Naive B cell (primary cell): ENCODE results near the gene TMEM204. TPM values are rescaled to one million over a fixed set of nuclear protein-coding genes. Genes with fewer than 3 reads are reported as not detected.

Source experiments
- ATAC-seq, 2 donors: fragments of 150-1000 bp; cut with Tn5 transposase; 2 replicates each; pipeline ENCODE4 v1.10.0; 2021; ENCODE audit warnings: low read depth in 2 of 2, mild to moderate bottlenecking in 2 of 2, moderate library complexity in 2 of 2
- DNase-seq: peaks from one replicate; pipeline ENCODE4 v3.0.0; 2022
- H3K27ac Mint-ChIP-seq, 6 donors: one replicate each; pipeline ENCODE4 v1.8.0; 2020 to 2022; ENCODE audit warnings: mild to moderate bottlenecking in 6 of 6, mixed read lengths in 6 of 6, moderate library complexity in 5 of 6, inconsistent platforms in 2 of 6
- H3K27me3 Mint-ChIP-seq, 3 donors: one replicate each; pipeline ENCODE4 v1.8.0; 2021 to 2022; ENCODE audit warnings: mixed read lengths in 3 of 3, mild to moderate bottlenecking in 1 of 3
- H3K36me3 Mint-ChIP-seq, 2 donors: one replicate each; pipeline ENCODE4 v1.8.0; 2020 to 2022; ENCODE audit warnings: mixed read lengths in 2 of 2, inconsistent platforms in 1 of 2, mild to moderate bottlenecking in 1 of 2
- H3K4me1 Mint-ChIP-seq, 3 donors: one replicate each; pipeline ENCODE4 v1.8.0; 2020 to 2022; ENCODE audit warnings: mixed read lengths in 3 of 3, inconsistent platforms in 1 of 3, mild to moderate bottlenecking in 1 of 3, moderate library complexity in 1 of 3
- H3K4me3 Mint-ChIP-seq, 8 donors: one replicate each; pipeline ENCODE4 v1.8.0; 2020 to 2022; ENCODE audit warnings: mild to moderate bottlenecking in 8 of 8, mixed read lengths in 8 of 8, moderate library complexity in 8 of 8, inconsistent platforms in 2 of 8
- H3K9me3 Mint-ChIP-seq, 7 donors: one replicate each; pipeline ENCODE4 v1.8.0; 2020 to 2022; ENCODE audit warnings: mixed read lengths in 7 of 7, mild to moderate bottlenecking in 5 of 7, inconsistent platforms in 2 of 7, moderate library complexity in 1 of 7
- polyA plus RNA-seq, 6 donors: library from polyadenylated mRNA; unstranded; fragments of 300-500 nt; fragmentation: Illumina TruSeq; gene quantifications; one replicate each; pipeline ENCODE4 v1.2.3, GENCODE V29; 2021; ENCODE audit warnings: low read depth in 6 of 6

The TMEM204 gene
- polyA plus RNA-seq, 6 donors from 2014 or later = 5.2 to 23.9 (median 6.6) TPM

DNA sequence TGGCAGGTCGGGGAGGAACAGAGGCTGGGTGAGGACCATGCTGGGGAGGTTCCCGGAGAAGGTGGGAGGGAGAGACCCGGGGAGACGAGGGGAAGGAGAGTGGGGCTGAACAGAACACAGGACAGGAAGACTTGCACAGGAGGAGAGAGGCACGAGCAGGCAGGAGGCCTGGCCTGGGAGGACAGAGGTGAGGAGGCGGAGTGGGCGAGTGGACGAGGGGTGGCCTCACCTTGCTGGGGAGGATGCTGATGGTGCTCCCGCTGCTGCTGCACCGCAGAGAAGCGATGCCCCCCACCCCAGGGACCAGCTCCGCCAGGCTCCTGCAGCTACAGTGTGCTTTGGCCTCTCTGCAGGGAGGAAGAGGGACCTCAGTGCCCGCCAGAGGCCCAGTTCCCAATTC lies 34.5 kb downstream of the TMEM204 start:
- Mint-ChIP-seq H3K4me3 (no peak overlapping the region), H3K27ac (peak overlapping the region in 2 of 6 donors; percentile 67 to 73), H3K36me3 (no peaks in the 10 kb centered on the region), H3K4me1 (peaks cover 0 to 5% (median 2%) of the 10 kb centered on the region in 3 donors), H3K9me3 (no peaks in the 10 kb centered on the region), H3K27me3 (no peaks in the 10 kb centered on the region)
- no peak for DNase-seq
- no peak for ATAC-seq

DNA sequence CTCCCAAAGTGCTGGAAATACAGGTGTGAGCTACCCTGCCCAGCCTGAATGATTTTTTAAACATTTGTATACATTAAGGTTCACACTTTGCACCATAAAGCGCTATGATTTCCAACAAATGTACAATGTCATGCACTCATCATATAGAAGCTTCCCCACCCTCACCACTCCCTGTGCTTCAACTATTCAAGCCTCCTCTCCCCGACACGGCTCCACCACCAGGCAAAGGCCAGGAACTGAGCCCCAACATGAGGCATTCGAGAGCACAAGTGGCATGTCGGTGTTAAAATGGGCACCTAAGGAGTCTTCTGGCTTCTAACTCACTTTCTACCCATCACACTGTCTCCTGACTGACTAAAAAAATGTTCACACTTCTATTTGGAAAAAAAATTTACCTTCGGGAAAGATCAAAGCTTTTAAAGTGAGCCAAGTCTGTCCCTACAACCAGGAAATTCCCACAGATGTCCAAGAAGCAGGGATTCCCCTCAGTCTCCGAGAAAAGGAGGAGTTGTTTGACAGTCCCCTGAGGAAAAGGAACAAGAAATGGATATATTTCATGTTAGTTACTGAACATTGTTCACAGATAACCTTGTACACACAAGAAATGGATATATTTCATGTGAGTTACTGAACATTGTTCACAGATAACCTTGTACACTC lies 37.7 kb downstream of the TMEM204 start:
- ATAC-seq (no peak), DNase-seq (no peak)
- peaks cover 0 to 3% (median 0%) of the 10 kb centered on the region in 7 donors for H3K9me3 Mint-ChIP-seq
- peaks cover 0 to 5% (median 0%) of the 10 kb centered on the region in 3 donors for H3K4me1 Mint-ChIP-seq
- H3K4me3 Mint-ChIP-seq = no peak overlapping the region
- peak overlapping the region in 2 of 6 donors; percentile 4 to 27 for H3K27ac Mint-ChIP-seq
- H3K27me3 Mint-ChIP-seq = no peaks in the 10 kb centered on the region
- no peaks in the 10 kb centered on the region for H3K36me3 Mint-ChIP-seq

DNA sequence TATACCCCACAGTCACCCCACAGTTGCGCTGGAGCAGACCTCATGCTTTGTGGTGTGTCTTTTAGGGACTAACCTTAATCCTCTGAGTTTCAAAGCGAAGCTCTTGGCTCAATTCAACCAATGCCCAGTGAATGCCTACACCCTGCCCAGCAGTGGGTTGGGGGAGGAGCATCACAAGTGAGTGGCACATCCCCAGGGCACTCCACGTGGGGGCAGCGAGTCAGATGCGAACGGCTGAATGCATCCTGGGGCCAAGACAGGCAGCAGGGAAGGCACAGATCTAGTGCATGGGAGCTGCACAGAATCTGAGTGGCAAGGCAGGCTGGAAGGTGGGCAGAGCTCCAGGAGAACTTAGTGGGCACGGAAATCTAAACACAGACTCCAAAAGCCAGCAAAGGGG lies 39.2 kb downstream of the TMEM204 start:
- Mint-ChIP-seq H3K27ac (no peak overlapping the region), H3K4me3 (no peak overlapping the region), H3K36me3 (no peaks in the 10 kb centered on the region), H3K9me3 (peaks cover 0 to 3% (median 0%) of the 10 kb centered on the region in 7 donors), H3K4me1 (no peaks in the 10 kb centered on the region), H3K27me3 (no peaks in the 10 kb centered on the region)
- DNase-seq (no peak), ATAC-seq (no peak)

- no peak for ATAC-seq
- H3K9me3 Mint-ChIP-seq = peaks cover 0 to 3% (median 0%) of the 10 kb centered on the region in 7 donors
- no peaks in the 10 kb centered on the region for H3K36me3 Mint-ChIP-seq
- H3K4me3 Mint-ChIP-seq = peak overlapping the region in 1 of 8 donors; percentile 69
- H3K27me3 Mint-ChIP-seq = no peaks in the 10 kb centered on the region
- no peak for DNase-seq
- no peaks in the 10 kb centered on the region for H3K4me1 Mint-ChIP-seq
- peak overlapping the region in 1 of 6 donors; percentile 2 for H3K27ac Mint-ChIP-seq
Measured at GRCh38 chr16:1573301-1573700, 39.8 kb downstream of the TMEM204 start.

GRCh38 chr16:1575578-1575977 lies 42.1 kb downstream of the TMEM204 start:
- DNase-seq (no peak), ATAC-seq (no peak)
- H3K27ac Mint-ChIP-seq = peak overlapping the region in 2 of 6 donors; percentile 22 to 60
- H3K36me3 Mint-ChIP-seq = no peaks in the 10 kb centered on the region
- no peaks in the 10 kb centered on the region for H3K4me1 Mint-ChIP-seq
- H3K9me3 Mint-ChIP-seq = peaks cover 0 to 3% (median 0%) of the 10 kb centered on the region in 7 donors
- no peak overlapping the region for H3K4me3 Mint-ChIP-seq
- H3K27me3 Mint-ChIP-seq = no peaks in the 10 kb centered on the region

DNA sequence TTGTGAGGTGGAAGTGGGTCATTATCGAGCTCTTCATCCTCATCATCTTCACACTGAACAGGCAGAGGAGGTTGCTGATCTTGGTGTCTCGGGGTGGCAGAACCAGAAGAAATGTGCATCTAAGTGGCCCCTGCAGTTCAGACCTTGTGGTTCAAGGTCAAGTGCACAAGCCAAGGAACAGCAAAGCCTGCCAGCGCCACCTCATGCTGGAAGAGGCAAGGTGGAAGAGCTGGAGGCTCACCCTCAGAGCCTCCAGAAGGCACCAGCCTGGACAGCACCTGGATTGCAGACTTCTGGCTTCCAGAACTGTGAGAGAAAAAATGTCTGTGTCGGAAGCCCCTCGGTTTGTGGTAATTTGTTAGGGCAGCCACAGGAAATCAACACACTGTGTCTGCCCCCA lies 45.7 kb downstream of the TMEM204 start:
- no peak for ATAC-seq
- peak overlapping the region in 1 of 6 donors; percentile 55 for H3K27ac Mint-ChIP-seq

DNA sequence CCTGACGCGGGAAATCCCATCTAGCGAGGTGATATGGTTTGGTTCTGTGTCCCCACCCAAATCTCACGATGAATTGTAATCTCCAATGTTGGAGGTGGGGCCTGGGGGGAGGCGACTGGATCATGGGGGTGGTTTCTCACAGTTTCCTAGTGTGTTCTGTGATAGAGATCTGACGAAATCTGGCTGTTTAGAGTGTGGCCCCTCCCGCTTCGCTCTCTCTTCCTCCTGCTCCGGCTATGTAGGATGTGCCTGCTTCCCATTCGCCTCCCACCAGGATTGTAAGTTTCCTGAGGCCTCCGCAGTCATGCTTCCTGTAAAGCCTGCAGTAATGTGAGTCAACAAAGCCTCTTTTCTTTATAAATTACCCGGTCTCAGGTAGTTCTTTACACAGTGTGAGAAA lies 46.8 kb downstream of the TMEM204 start:
- DNase-seq (no peak), ATAC-seq (no peak)
- Mint-ChIP-seq H3K9me3 (peaks cover 0 to 8% (median 0%) of the 10 kb centered on the region in 7 donors), H3K4me3 (no peak overlapping the region), H3K27me3 (no peaks in the 10 kb centered on the region), H3K4me1 (peaks cover 0 to 6% (median 0%) of the 10 kb centered on the region in 3 donors), H3K36me3 (peaks cover 0 to 9% of the 10 kb centered on the region in 2 donors), H3K27ac (peak overlapping the region in 1 of 6 donors; percentile 47)

More for the DNA sequence above, 45.7 kb downstream of the TMEM204 start:
- Mint-ChIP-seq H3K9me3 (peaks cover 0 to 8% (median 0%) of the 10 kb centered on the region in 7 donors), H3K4me3 (no peak overlapping the region), H3K27me3 (no peaks in the 10 kb centered on the region), H3K4me1 (peaks cover 0 to 6% (median 0%) of the 10 kb centered on the region in 3 donors), H3K36me3 (peaks cover 0 to 9% of the 10 kb centered on the region in 2 donors)
- no peak for DNase-seq

DNA sequence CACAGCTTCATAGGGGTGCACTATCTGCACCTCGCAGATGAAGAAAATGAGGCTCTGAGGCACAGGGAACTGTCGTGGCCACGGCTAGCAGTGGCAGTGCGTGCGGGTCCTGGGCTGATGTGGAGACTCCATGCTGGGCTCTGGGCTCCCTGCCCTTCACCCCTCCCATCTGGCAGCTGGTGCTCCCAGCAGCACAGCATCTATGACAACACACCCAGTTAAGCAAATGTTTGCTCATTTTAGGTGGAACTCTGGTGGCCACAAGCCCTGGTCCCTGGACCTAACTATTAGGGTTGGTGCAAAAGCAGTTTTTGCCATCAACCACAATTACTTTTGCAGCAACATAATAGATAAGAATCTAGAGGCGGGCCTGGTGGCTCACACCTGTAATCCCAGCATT lies 47.5 kb downstream of the TMEM204 start:
- H3K4me1 Mint-ChIP-seq = peaks cover 0 to 6% (median 0%) of the 10 kb centered on the region in 3 donors
- ATAC-seq = no peak
- no peak overlapping the region for H3K4me3 Mint-ChIP-seq
- H3K27ac Mint-ChIP-seq = no peak overlapping the region
- H3K9me3 Mint-ChIP-seq = peaks cover 0 to 5% (median 0%) of the 10 kb centered on the region in 7 donors
- DNase-seq = no peak
- peaks cover 0 to 9% of the 10 kb centered on the region in 2 donors for H3K36me3 Mint-ChIP-seq
- H3K27me3 Mint-ChIP-seq = no peaks in the 10 kb centered on the region

DNA sequence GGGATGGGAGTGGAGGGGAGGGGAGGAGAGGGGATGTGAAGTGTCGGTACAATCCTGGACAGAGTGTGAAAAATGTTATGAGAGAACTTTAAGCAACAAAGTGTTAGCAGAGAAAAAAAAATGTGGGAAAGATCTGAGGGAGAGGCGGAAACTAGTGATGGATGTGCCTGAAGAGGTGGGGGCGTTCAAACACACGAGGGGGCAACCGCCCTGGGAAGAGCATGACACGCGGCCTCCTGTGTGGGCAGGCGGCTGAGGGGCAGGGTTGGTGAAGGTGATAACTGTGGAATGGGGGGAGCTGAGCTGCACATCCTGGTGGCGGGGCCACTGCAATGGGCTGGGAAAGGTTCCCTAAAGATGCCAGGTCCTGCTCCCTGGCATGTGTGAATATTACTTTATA lies 48.3 kb downstream of the TMEM204 start:
- peaks cover 0 to 9% of the 10 kb centered on the region in 2 donors for H3K36me3 Mint-ChIP-seq
- no peak for ATAC-seq
- H3K27me3 Mint-ChIP-seq = no peaks in the 10 kb centered on the region
- peak overlapping the region in 1 of 6 donors; percentile 92 for H3K27ac Mint-ChIP-seq
- H3K4me3 Mint-ChIP-seq = no peak overlapping the region
- H3K9me3 Mint-ChIP-seq = peaks cover 0 to 5% (median 0%) of the 10 kb centered on the region in 7 donors
- peaks cover 0 to 6% (median 0%) of the 10 kb centered on the region in 3 donors for H3K4me1 Mint-ChIP-seq
- DNase-seq = no peak

DNA sequence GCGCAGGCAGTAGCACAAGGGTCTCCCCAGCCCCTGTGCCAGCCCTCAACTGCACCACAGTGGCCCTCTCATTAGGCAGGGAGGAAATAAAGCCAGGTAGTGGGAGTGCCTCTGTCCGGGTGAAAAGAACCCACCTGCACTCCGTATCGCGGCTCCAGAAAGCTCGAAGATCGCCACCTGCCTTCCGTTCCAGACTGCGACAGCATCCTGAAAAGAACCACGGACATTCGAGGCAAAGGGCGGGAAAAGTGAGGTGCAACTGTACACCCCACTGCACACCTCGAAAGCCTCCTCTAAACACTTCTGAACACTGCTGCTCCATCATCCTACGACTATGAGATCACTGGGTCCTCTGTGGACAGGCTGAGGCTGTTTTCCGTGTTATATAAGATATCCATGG lies 49.7 kb downstream of the TMEM204 start:
- DNase-seq (no peak), ATAC-seq (no peak)
- Mint-ChIP-seq H3K9me3 (peaks cover 0 to 5% (median 0%) of the 10 kb centered on the region in 7 donors), H3K27ac (no peak overlapping the region), H3K27me3 (no peaks in the 10 kb centered on the region), H3K36me3 (peaks cover 0 to 9% of the 10 kb centered on the region in 2 donors), H3K4me3 (no peak overlapping the region), H3K4me1 (peaks cover 0 to 6% (median 0%) of the 10 kb centered on the region in 3 donors)

- Mint-ChIP-seq H3K9me3 (peaks cover 0 to 5% (median 0%) of the 10 kb centered on the region in 7 donors), H3K36me3 (peaks cover 0 to 9% of the 10 kb centered on the region in 2 donors), H3K27me3 (no peaks in the 10 kb centered on the region), H3K27ac (no peak overlapping the region), H3K4me3 (no peak overlapping the region), H3K4me1 (peaks cover 0 to 6% (median 0%) of the 10 kb centered on the region in 3 donors)
- ATAC-seq = no peak
- no peak for DNase-seq
Measured at GRCh38 chr16:1584926-1585484, 51.5 kb downstream of the TMEM204 start.

DNA sequence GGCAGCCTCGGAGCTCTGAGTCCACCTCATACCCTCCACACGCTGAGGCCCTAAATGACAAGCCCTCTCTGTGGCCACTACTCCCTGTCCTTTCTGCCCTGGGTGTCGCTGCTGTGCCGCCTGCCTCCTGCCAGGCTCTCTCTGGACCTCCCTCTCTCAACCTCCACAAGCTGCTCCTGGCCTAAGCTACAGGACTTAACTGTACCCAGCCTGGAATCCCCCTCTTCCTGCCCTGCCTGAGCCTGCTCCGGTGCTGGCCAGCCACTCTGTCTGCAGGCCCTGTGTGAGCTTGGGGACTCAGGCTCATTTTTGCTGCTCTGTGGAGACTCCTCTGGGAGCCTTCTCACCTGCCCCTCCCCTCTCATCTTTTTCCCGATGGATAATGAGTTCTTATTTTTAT lies 56.9 kb downstream of the TMEM204 start:
- no peak overlapping the region for H3K27ac Mint-ChIP-seq
- H3K4me3 Mint-ChIP-seq = no peak overlapping the region
- H3K27me3 Mint-ChIP-seq = no peaks in the 10 kb centered on the region
- DNase-seq (no peak), ATAC-seq (no peak)
- no peaks in the 10 kb centered on the region for H3K4me1 Mint-ChIP-seq
- no peaks in the 10 kb centered on the region for H3K9me3 Mint-ChIP-seq
- no peaks in the 10 kb centered on the region for H3K36me3 Mint-ChIP-seq

DNA sequence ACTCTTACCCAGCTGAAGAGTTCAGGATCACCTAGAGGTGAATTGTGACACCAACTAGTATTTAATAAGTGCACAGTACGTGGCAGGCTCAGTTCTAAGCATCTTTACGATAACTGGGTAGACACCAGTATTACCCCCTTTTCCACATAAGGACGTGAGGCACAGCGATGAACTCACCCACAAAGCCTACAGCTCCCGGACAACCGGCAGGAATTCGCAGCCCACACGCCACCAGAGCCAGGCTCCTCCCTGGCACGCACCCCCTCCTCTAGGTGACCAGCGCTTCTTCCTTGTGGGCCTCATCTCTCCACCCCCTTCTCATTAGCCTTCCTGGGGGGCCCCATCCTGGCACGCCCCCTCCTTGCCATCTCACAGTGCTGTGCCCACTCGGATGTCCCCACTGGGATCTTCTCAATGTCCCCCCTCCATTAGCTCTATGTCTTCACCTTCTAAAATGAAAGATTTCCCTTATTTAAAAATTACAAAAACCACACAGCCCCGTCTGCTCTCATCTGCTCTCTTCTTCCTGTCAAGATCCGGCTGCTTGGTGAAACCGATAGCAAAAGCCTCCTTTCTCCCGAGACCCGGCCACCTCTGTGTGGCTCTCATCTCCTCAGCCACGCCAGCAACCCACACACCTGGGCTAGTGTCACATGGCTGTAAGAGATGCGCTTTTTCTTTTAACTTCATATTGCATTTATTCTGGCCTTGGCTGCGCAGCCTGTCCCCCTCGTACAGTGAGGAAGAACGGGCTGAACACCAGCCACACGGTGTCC lies 57.7 kb downstream of the TMEM204 start:
- no peaks in the 10 kb centered on the region for H3K27me3 Mint-ChIP-seq
- no peak for DNase-seq
- no peaks in the 10 kb centered on the region for H3K4me1 Mint-ChIP-seq
- H3K4me3 Mint-ChIP-seq = no peak overlapping the region
- H3K27ac Mint-ChIP-seq = peak overlapping the region in 2 of 6 donors; percentile 37 to 56
- no peaks in the 10 kb centered on the region for H3K9me3 Mint-ChIP-seq
- H3K36me3 Mint-ChIP-seq = no peaks in the 10 kb centered on the region
- ATAC-seq = no peak
